NT2/D1 (cell line): ENCODE measurements around the gene AIDA.
"Not testable (repeated sequence)": the region's sequence is repeated elsewhere in the genome, so short reads cannot be mapped to it uniquely, and the experiment has no call there.

ENCODE experiments used
- DNase-seq: peaks from one replicate; pipeline ENCODE4 v3.0.0-alpha.2; 2011; ENCODE audit warnings: low read depth, low spot score
- H3K27me3 ChIP-seq: 2 replicates; pipeline ENCODE4 v1.6.0; 2011; ENCODE audit warnings: mild to moderate bottlenecking; ENCODE audit not compliant: insufficient read length, insufficient read depth
- H3K36me3 ChIP-seq: 2 replicates; pipeline ENCODE4 v1.6.1; 2011; ENCODE audit warnings: mild to moderate bottlenecking, low read length, mixed read lengths; ENCODE audit not compliant: insufficient read depth, insufficient read length
- H3K4me1 ChIP-seq: 2 replicates; pipeline ENCODE4 v1.5.1; 2011; ENCODE audit not compliant: insufficient read depth, insufficient read length
- H3K4me3 ChIP-seq: 2 replicates; pipeline ENCODE4 v1.5.1; 2011; ENCODE audit warnings: low read depth; ENCODE audit not compliant: insufficient read length
- H3K9ac ChIP-seq: 2 replicates; pipeline ENCODE4 v1.6.0; 2011; ENCODE audit warnings: low read depth; ENCODE audit not compliant: insufficient read length
- H3K9me3 ChIP-seq: 2 replicates; pipeline ENCODE4 v1.5.1; 2011; ENCODE audit warnings: mild to moderate bottlenecking, low read length; ENCODE audit not compliant: insufficient read depth
- SUZ12 ChIP-seq: IDR thresholded peaks from 2 replicates; pipeline ENCODE4 v1.6.1; 2011; ENCODE audit not compliant: insufficient read length, insufficient read depth; ENCODE audit errors: extremely low read depth
- YY1 ChIP-seq: IDR thresholded peaks from 2 replicates; pipeline ENCODE4 v1.6.1; 2011; ENCODE audit not compliant: insufficient read length, insufficient read depth
- ZNF274 ChIP-seq: IDR thresholded peaks from 2 replicates; pipeline ENCODE4 v1.6.1; 2011; ENCODE audit warnings: mild to moderate bottlenecking, low read depth, low read length

The AIDA gene

DNA sequence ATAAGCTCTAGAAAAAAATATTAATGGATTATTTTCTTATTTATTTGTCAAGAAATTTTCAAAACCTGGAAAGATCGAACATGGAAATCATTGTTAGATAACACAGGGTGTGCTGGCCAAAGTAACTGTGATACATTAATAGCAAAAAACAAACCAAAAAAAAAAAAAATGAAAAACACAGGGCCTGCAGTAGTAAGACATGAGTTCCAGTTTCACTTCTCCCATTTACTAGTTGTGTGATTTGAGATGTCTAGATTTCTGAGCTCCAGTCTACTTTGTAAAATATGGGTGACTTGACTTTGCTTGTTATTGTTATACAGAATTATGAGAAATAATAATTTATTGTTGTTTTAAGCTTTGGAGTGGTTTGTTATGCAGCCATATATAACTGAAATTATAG lies 38.4 kb upstream of the AIDA start:
- Histone ChIP-seq H3K4me1 (no peaks in the 10 kb centered on the region), H3K36me3 (no peaks in the 10 kb centered on the region), H3K4me3 (no peak overlapping the region), H3K9ac (no peak overlapping the region), H3K27me3 (no peaks in the 10 kb centered on the region), H3K9me3 (no peaks in the 10 kb centered on the region)
- no peak for TF ChIP-seq YY1
- TF ChIP-seq ZNF274 = no peak
- TF ChIP-seq SUZ12 = no peak
- no peak for DNase-seq

GRCh38 chr1:222749927-222750326 lies 37.6 kb upstream of the AIDA start:
- no peak overlapping the region for H3K4me3 ChIP-seq
- no peaks in the 10 kb centered on the region for H3K36me3 ChIP-seq
- H3K27me3 ChIP-seq = no peaks in the 10 kb centered on the region
- no peak for TF ChIP-seq YY1
- TF ChIP-seq ZNF274 = no peak
- no peak for TF ChIP-seq SUZ12
- H3K9ac ChIP-seq = no peak overlapping the region
- no peaks in the 10 kb centered on the region for H3K9me3 ChIP-seq
- peak; percentile 25 for DNase-seq
- no peaks in the 10 kb centered on the region for H3K4me1 ChIP-seq

- H3K9ac ChIP-seq, H3K27me3 ChIP-seq, H3K36me3 ChIP-seq, H3K4me3 ChIP-seq, DNase-seq, H3K4me1 ChIP-seq, H3K9me3 ChIP-seq: not testable (repeated sequence)
Observed at GRCh38 chr1:222741630-222742457, 29.6 kb upstream of the AIDA start.

DNA sequence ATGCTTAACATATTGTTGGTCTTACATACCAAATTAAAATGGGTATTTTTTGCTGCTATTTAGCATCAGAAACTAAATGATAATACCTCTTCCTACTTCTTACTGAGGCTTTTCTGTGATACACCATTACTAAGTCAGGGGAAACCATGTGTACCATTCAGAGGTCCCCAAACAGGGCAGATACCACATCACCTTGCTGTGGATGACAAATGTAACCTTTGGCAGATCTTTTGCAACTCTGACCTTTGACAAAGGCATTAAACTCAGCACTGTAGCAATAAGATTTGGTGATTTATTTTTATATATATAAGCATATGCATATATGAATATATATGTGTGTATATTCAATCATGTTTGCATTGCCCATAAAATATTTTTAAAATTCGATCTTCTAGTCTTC lies 27.6 kb upstream of the AIDA start:
- Histone ChIP-seq H3K36me3 (no peaks in the 10 kb centered on the region), H3K4me3 (no peak overlapping the region), H3K9me3 (no peaks in the 10 kb centered on the region), H3K27me3 (no peaks in the 10 kb centered on the region), H3K4me1 (no peaks in the 10 kb centered on the region), H3K9ac (no peak overlapping the region)
- DNase-seq = no peak
- TF ChIP-seq ZNF274 = no peak
- no peak for TF ChIP-seq SUZ12
- no peak for TF ChIP-seq YY1

DNA sequence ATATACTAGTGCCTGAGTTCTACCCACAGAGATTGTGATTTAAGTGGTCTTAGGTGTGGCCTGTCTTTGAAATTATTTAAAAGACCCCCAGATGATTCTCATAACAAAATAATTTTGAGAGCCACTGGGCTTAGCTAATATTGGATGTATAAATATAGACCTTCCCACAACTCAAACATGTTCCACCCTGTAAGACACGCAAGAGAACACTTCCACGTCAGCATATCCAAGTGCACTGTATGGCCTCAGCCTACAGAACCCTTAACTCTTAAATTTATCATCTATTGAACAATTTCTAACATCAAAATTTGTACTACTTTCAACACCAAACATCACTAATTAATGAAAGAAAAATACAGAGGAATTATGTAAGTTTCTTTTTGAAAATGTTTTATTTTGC lies 27.2 kb upstream of the AIDA start:
- Histone ChIP-seq H3K4me1 (no peaks in the 10 kb centered on the region), H3K27me3 (no peaks in the 10 kb centered on the region), H3K9me3 (no peaks in the 10 kb centered on the region), H3K9ac (no peak overlapping the region), H3K4me3 (no peak overlapping the region), H3K36me3 (peaks cover under 1% of the 10 kb centered on the region)
- DNase-seq = no peak
- no peak for TF ChIP-seq YY1
- no peak for TF ChIP-seq ZNF274
- no peak for TF ChIP-seq SUZ12

GRCh38 chr1:222736972-222737371 lies 24.7 kb upstream of the AIDA start, which contains the start of gene FAM177B:
Gene FAM177B, plus strand, starts transcription at chr1:222737202. Its CDS starts 9,344 bp downstream, at chr1:222746546.
- no peaks in the 10 kb centered on the region for H3K9me3 ChIP-seq
- no peak for DNase-seq
- no peak within 1 kb of the TSS for H3K9ac ChIP-seq
- H3K36me3 ChIP-seq = peaks cover 22% of the 10 kb centered on the region
- H3K27me3 ChIP-seq = no peaks in the 10 kb centered on the region
- TF ChIP-seq YY1 = no peak
- TF ChIP-seq SUZ12 = no peak
- no peak for TF ChIP-seq ZNF274
- H3K4me3 ChIP-seq = no peak within 1 kb of the TSS
- no peaks in the 10 kb centered on the region for H3K4me1 ChIP-seq

GRCh38 chr1:222736470-222736869 lies 24.2 kb upstream of the AIDA start:
- TF ChIP-seq ZNF274 (no peak), SUZ12 (no peak), YY1 (no peak)
- Histone ChIP-seq H3K36me3 (peaks cover 27% of the 10 kb centered on the region), H3K4me1 (no peaks in the 10 kb centered on the region), H3K9ac (no peak overlapping the region), H3K9me3 (no peaks in the 10 kb centered on the region), H3K4me3 (no peak overlapping the region), H3K27me3 (no peaks in the 10 kb centered on the region)
- DNase-seq = peak; percentile 81

GRCh38 chr1:222734740-222735139 lies 22.4 kb upstream of the AIDA start:
- H3K4me1 ChIP-seq = no peaks in the 10 kb centered on the region
- H3K9me3 ChIP-seq = no peaks in the 10 kb centered on the region
- DNase-seq = no peak
- H3K27me3 ChIP-seq = no peaks in the 10 kb centered on the region
- H3K36me3 ChIP-seq = peaks cover 44% of the 10 kb centered on the region
- no peak for TF ChIP-seq SUZ12
- no peak for TF ChIP-seq ZNF274
- TF ChIP-seq YY1 = no peak
- no peak overlapping the region for H3K4me3 ChIP-seq
- no peak overlapping the region for H3K9ac ChIP-seq
